GM23338 (cell line): ENCODE measurements around the gene PIKFYVE. TPM values are rescaled to one million over a fixed set of nuclear protein-coding genes. Genes with fewer than 3 reads are reported as not detected.

ENCODE experiments used
- polyA plus RNA-seq: library from polyadenylated mRNA; unstranded; fragments of >200 nt; fragmentation: Nextera tagmentation; extraction: Ambion mirVana; gene quantifications from 2 replicates; pipeline ENCODE4 v1.2.1, GENCODE V29; 2016
- total RNA-seq: library from RNA; depleted of rRNA; stranded (reverse); fragments of >200 nt; shearing (Covaris generic); gene quantifications from 2 replicates; pipeline ENCODE4 v1.2.3, GENCODE V29; 2014
- TF ChIP-seq, protein P1 (sequence below): fragments of 250-450 bp; sonication (Bioruptor Pico); IDR thresholded peaks from 2 replicates; pipeline ENCODE4 v1.5.0; 2020; ENCODE audit warnings: mild to moderate bottlenecking, moderate library complexity
- TF ChIP-seq, protein P2 (sequence below): IDR thresholded peaks from one replicate; pipeline ENCODE4 v1.6.1; 2018; ENCODE audit warnings: antibody characterized with exemption; ENCODE audit not compliant: unreplicated experiment
- TF ChIP-seq, protein P3 (sequence below), 2 experiments: fragments of 200-600 bp in 1 of 2; sonication (generic) in 1 of 2; conservative IDR thresholded peaks; 2 replicates each; pipeline versions ENCODE4 v1.5.1 to v1.6.1; 2016 to 2017; ENCODE audit warnings: antibody characterized with exemption in 2 of 2, low read depth in 2 of 2, mild to moderate bottlenecking in 2 of 2, moderate library complexity in 1 of 2

Gene PIKFYVE
- total and polyA plus RNA-seq, 2 experiments from 2014 or later: 15.1 to 48.0 TPM

DNA sequence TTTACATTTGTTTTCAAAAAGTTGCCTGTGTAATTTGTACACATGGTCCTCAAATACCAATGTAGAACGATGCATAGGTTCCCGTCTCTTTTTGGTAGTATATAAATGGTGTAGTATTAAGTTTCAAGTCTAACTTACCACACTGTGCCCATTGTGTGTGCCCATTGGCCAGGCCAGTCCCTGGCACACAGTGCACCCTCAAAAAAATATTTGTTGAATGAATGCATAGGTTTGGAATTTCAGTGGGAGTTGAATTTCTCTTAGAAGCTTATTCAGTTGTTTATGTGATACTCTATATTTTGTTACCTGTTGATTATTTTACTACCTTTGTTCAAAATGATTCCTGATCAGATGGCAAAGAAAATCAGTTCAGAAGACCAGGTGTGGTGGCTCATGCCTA, 41.3 kb upstream of the PIKFYVE start (continued):
- TF ChIP-seq, protein P1, sequence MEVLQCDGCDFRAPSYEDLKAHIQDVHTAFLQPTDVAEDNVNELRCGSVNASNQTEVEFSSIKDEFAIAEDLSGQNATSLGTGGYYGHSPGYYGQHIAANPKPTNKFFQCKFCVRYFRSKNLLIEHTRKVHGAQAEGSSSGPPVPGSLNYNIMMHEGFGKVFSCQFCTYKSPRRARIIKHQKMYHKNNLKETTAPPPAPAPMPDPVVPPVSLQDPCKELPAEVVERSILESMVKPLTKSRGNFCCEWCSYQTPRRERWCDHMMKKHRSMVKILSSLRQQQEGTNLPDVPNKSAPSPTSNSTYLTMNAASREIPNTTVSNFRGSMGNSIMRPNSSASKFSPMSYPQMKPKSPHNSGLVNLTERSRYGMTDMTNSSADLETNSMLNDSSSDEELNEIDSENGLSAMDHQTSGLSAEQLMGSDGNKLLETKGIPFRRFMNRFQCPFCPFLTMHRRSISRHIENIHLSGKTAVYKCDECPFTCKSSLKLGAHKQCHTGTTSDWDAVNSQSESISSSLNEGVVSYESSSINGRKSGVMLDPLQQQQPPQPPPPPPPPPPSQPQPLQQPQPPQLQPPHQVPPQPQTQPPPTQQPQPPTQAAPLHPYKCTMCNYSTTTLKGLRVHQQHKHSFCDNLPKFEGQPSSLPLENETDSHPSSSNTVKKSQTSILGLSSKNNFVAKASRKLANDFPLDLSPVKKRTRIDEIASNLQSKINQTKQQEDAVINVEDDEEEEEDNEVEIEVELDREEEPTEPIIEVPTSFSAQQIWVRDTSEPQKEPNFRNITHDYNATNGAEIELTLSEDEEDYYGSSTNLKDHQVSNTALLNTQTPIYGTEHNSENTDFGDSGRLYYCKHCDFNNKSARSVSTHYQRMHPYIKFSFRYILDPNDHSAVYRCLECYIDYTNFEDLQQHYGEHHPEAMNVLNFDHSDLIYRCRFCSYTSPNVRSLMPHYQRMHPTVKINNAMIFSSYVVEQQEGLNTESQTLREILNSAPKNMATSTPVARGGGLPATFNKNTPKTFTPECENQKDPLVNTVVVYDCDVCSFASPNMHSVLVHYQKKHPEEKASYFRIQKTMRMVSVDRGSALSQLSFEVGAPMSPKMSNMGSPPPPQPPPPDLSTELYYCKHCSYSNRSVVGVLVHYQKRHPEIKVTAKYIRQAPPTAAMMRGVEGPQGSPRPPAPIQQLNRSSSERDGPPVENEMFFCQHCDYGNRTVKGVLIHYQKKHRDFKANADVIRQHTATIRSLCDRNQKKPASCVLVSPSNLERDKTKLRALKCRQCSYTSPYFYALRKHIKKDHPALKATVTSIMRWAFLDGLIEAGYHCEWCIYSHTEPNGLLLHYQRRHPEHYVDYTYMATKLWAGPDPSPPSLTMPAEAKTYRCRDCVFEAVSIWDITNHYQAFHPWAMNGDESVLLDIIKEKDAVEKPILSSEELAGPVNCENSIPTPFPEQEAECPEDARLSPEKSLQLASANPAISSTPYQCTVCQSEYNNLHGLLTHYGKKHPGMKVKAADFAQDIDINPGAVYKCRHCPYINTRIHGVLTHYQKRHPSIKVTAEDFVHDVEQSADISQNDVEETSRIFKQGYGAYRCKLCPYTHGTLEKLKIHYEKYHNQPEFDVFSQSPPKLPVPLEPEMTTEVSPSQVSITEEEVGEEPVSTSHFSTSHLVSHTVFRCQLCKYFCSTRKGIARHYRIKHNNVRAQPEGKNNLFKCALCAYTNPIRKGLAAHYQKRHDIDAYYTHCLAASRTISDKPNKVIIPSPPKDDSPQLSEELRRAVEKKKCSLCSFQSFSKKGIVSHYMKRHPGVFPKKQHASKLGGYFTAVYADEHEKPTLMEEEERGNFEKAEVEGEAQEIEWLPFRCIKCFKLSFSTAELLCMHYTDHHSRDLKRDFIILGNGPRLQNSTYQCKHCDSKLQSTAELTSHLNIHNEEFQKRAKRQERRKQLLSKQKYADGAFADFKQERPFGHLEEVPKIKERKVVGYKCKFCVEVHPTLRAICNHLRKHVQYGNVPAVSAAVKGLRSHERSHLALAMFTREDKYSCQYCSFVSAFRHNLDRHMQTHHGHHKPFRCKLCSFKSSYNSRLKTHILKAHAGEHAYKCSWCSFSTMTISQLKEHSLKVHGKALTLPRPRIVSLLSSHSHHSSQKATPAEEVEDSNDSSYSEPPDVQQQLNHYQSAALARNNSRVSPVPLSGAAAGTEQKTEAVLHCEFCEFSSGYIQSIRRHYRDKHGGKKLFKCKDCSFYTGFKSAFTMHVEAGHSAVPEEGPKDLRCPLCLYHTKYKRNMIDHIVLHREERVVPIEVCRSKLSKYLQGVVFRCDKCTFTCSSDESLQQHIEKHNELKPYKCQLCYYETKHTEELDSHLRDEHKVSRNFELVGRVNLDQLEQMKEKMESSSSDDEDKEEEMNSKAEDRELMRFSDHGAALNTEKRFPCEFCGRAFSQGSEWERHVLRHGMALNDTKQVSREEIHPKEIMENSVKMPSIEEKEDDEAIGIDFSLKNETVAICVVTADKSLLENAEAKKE (CRISPR knock-in tag): no peak
- TF ChIP-seq, protein P2, sequence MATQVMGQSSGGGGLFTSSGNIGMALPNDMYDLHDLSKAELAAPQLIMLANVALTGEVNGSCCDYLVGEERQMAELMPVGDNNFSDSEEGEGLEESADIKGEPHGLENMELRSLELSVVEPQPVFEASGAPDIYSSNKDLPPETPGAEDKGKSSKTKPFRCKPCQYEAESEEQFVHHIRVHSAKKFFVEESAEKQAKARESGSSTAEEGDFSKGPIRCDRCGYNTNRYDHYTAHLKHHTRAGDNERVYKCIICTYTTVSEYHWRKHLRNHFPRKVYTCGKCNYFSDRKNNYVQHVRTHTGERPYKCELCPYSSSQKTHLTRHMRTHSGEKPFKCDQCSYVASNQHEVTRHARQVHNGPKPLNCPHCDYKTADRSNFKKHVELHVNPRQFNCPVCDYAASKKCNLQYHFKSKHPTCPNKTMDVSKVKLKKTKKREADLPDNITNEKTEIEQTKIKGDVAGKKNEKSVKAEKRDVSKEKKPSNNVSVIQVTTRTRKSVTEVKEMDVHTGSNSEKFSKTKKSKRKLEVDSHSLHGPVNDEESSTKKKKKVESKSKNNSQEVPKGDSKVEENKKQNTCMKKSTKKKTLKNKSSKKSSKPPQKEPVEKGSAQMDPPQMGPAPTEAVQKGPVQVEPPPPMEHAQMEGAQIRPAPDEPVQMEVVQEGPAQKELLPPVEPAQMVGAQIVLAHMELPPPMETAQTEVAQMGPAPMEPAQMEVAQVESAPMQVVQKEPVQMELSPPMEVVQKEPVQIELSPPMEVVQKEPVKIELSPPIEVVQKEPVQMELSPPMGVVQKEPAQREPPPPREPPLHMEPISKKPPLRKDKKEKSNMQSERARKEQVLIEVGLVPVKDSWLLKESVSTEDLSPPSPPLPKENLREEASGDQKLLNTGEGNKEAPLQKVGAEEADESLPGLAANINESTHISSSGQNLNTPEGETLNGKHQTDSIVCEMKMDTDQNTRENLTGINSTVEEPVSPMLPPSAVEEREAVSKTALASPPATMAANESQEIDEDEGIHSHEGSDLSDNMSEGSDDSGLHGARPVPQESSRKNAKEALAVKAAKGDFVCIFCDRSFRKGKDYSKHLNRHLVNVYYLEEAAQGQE: no peak
- TF ChIP-seq, protein P3, sequence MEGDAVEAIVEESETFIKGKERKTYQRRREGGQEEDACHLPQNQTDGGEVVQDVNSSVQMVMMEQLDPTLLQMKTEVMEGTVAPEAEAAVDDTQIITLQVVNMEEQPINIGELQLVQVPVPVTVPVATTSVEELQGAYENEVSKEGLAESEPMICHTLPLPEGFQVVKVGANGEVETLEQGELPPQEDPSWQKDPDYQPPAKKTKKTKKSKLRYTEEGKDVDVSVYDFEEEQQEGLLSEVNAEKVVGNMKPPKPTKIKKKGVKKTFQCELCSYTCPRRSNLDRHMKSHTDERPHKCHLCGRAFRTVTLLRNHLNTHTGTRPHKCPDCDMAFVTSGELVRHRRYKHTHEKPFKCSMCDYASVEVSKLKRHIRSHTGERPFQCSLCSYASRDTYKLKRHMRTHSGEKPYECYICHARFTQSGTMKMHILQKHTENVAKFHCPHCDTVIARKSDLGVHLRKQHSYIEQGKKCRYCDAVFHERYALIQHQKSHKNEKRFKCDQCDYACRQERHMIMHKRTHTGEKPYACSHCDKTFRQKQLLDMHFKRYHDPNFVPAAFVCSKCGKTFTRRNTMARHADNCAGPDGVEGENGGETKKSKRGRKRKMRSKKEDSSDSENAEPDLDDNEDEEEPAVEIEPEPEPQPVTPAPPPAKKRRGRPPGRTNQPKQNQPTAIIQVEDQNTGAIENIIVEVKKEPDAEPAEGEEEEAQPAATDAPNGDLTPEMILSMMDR (conservative IDR thresholded peaks at IDR 0.05; ENCODE audit: low read depth in 2 of 2): no peak
